ENCODE measurements around the gene CEP112.

CEP112 gene

GRCh38 chr17:65670667-65671371 is 521.1 kb downstream of the CEP112 start:
- no peak for DNase-seq

- DNase-seq, result no peak
These were observed 523.7 kb downstream of the CEP112 start for GRCh38 chr17:65668211-65668610.

- no peak for DNase-seq
These were observed 524.3 kb downstream of the CEP112 start for GRCh38 chr17:65667656-65668055.

- DNase-seq, result no peak
These were observed 525.0 kb downstream of the CEP112 start for GRCh38 chr17:65666876-65667321.

GRCh38 chr17:65665966-65666365 is 526.0 kb downstream of the CEP112 start:
- DNase-seq, result no peak

GRCh38 chr17:65664696-65665095 is 527.2 kb downstream of the CEP112 start:
- DNase-seq, result no peak

- no peak for DNase-seq
These were observed 527.7 kb downstream of the CEP112 start for GRCh38 chr17:65664266-65664665.

- no peak for DNase-seq
These were observed 529.7 kb downstream of the CEP112 start for GRCh38 chr17:65662196-65662595.

GRCh38 chr17:65660947-65661346 is 531.0 kb downstream of the CEP112 start:
- DNase-seq, result no peak

- no peak for DNase-seq
These were observed 531.9 kb downstream of the CEP112 start for GRCh38 chr17:65660078-65660477.

GRCh38 chr17:65659512-65659911 is 532.4 kb downstream of the CEP112 start:
- DNase-seq, result no peak

GRCh38 chr17:65657251-65657828 is 534.6 kb downstream of the CEP112 start:
- DNase-seq, result no peak

- DNase-seq, result no peak
These were observed 535.3 kb downstream of the CEP112 start for GRCh38 chr17:65656390-65657250.

GRCh38 chr17:65655706-65656105 is 536.2 kb downstream of the CEP112 start:
- DNase-seq, result no peak

GRCh38 chr17:65644545-65644944 is 547.4 kb downstream of the CEP112 start:
- no peak for DNase-seq

GRCh38 chr17:65638221-65638975 is 553.5 kb downstream of the CEP112 start:
- DNase-seq, result no peak

- no peak for DNase-seq
These were observed 554.1 kb downstream of the CEP112 start for GRCh38 chr17:65637786-65638185.

GRCh38 chr17:65634533-65634932 is 557.4 kb downstream of the CEP112 start:
- no peak for DNase-seq

GRCh38 chr17:65633988-65634387 is 557.9 kb downstream of the CEP112 start:
- no peak for DNase-seq

- no peak for DNase-seq
These were observed 558.6 kb downstream of the CEP112 start for GRCh38 chr17:65633146-65633881.

- no peak for DNase-seq
These were observed 561.4 kb downstream of the CEP112 start for GRCh38 chr17:65630502-65630901.

- no peak for DNase-seq
These were observed 562.7 kb downstream of the CEP112 start for GRCh38 chr17:65629234-65629690.

Measured in cortex of kidney (tissue), 1 donor.